GM21515 (cell line): ENCODE data around the gene ARHGAP21.
A peak's percentile ranks its signal among the peaks of the same experiment; 100 is the strongest.
"Not testable (repeated sequence)": the region's sequence is repeated elsewhere in the genome, so short reads cannot be mapped to it uniquely, and the experiment has no call there.

Source experiments
- ATAC-seq: cut with Tn5 transposase; IDR thresholded peaks from one replicate; pipeline ENCODE4 v1.9.1; 2021; ENCODE audit not compliant: unreplicated experiment

ARHGAP21 gene

GRCh38 chr10:24723788-24724380 lies at the start of gene ARHGAP21:
Gene ARHGAP21 (minus strand): TSS chr10:24723887. CDS start chr10:24721899, 1,988 bp downstream.
- peak; percentile 31 for ATAC-seq

GRCh38 chr10:24771943-24772694 lies 48.4 kb upstream of the ARHGAP21 start:
- no peak for ATAC-seq

- ATAC-seq = not testable (repeated sequence)
Observed at GRCh38 chr10:24764991-24765390, 41.3 kb upstream of the ARHGAP21 start.

GRCh38 chr10:24762966-24763623 lies 39.4 kb upstream of the ARHGAP21 start:
- ATAC-seq = no peak

GRCh38 chr10:24762161-24762924 lies 38.7 kb upstream of the ARHGAP21 start:
- ATAC-seq = no peak

GRCh38 chr10:24759672-24760071 lies 36.0 kb upstream of the ARHGAP21 start:
- ATAC-seq = no peak

- ATAC-seq = not testable (repeated sequence)
Observed at GRCh38 chr10:24758254-24758653, 34.6 kb upstream of the ARHGAP21 start.

GRCh38 chr10:24756283-24756682 lies 32.6 kb upstream of the ARHGAP21 start:
- no peak for ATAC-seq

- no peak for ATAC-seq
Observed at GRCh38 chr10:24751716-24752115, 28.0 kb upstream of the ARHGAP21 start.

GRCh38 chr10:24750695-24751094 lies 27.0 kb upstream of the ARHGAP21 start:
- no peak for ATAC-seq

- ATAC-seq = no peak
Observed at GRCh38 chr10:24748214-24748613, 24.5 kb upstream of the ARHGAP21 start.

- ATAC-seq = no peak
Observed at GRCh38 chr10:24744946-24745345, 21.3 kb upstream of the ARHGAP21 start.

- ATAC-seq = no peak
Observed at GRCh38 chr10:24740714-24741113, 17.0 kb upstream of the ARHGAP21 start.

- ATAC-seq = no peak
Observed at GRCh38 chr10:24737001-24737400, 13.3 kb upstream of the ARHGAP21 start.

- no peak for ATAC-seq
Observed at GRCh38 chr10:24731942-24732341, 8.3 kb upstream of the ARHGAP21 start.

- ATAC-seq = no peak
Observed at GRCh38 chr10:24730811-24731210, 7.1 kb upstream of the ARHGAP21 start.

GRCh38 chr10:24727786-24728185 lies 4.1 kb upstream of the ARHGAP21 start:
- ATAC-seq = no peak

GRCh38 chr10:24726626-24727025 lies 2.9 kb upstream of the ARHGAP21 start:
- ATAC-seq = no peak

- ATAC-seq = not testable (repeated sequence)
Observed at GRCh38 chr10:24726029-24726428, 2.3 kb upstream of the ARHGAP21 start.

- ATAC-seq = peak; percentile 83
Observed at GRCh38 chr10:24724381-24725228, 918 bp upstream of the ARHGAP21 start.
